Adrenal gland (tissue), 5 donors: ENCODE data around the gene NAALADL2.

ENCODE experiments used
- POLR2A ChIP-seq, 2 donors: fragments of 450-650 bp; IDR thresholded peaks; one replicate each; pipeline ENCODE4 v1.6.1; 2017; ENCODE audit warnings: antibody characterized with exemption in 2 of 2, mild to moderate bottlenecking in 2 of 2, moderate library complexity in 1 of 2
- TF ChIP-seq, protein P1 (sequence below), 6 experiments: fragments of 450-650 bp in 4 of 6; fragments of 200-600 bp in 2 of 6; sonication (generic) in 1 of 6; IDR thresholded peaks; 1 replicate in 5 of 6; 2 replicates in 1 of 6; pipeline versions ENCODE4 v1.5.1 to v1.8.0; 2016 to 2021; ENCODE audit warnings: antibody characterized with exemption in 6 of 6, mild to moderate bottlenecking in 2 of 6, moderate library complexity in 1 of 6
- donor health status: DM: no; HTN: no; CAD: no.

DNA sequence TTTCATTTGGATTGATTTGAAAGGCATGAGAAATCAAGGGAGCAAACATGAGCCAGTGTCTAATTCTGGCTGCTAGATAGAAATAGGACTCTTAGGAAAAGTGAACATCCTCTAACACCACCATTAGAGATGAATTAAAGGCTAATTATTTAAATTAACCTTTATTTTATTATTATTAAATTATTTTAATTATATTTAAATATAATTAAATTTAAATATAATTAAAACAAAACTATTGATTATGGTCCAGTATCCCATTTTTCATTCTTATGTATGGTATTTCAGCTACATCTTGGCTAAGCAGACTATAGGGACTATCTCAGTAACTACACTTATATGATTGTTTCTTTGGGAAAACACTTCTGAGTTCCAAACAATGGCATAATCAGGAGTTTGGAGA is 904.8 kb downstream of the NAALADL2 start:
- TF ChIP-seq, protein P1, sequence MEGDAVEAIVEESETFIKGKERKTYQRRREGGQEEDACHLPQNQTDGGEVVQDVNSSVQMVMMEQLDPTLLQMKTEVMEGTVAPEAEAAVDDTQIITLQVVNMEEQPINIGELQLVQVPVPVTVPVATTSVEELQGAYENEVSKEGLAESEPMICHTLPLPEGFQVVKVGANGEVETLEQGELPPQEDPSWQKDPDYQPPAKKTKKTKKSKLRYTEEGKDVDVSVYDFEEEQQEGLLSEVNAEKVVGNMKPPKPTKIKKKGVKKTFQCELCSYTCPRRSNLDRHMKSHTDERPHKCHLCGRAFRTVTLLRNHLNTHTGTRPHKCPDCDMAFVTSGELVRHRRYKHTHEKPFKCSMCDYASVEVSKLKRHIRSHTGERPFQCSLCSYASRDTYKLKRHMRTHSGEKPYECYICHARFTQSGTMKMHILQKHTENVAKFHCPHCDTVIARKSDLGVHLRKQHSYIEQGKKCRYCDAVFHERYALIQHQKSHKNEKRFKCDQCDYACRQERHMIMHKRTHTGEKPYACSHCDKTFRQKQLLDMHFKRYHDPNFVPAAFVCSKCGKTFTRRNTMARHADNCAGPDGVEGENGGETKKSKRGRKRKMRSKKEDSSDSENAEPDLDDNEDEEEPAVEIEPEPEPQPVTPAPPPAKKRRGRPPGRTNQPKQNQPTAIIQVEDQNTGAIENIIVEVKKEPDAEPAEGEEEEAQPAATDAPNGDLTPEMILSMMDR (IDR thresholded peaks at IDR 0.05) = no peak
- no peak for TF ChIP-seq POLR2A (IDR thresholded peaks at IDR 0.05)
